ENCODE results near the gene CLN3. TPM values are rescaled to one million over a fixed set of nuclear protein-coding genes. Genes with fewer than 3 reads are reported as not detected.

Gene CLN3
- total RNA-seq, 6 donors from 2014 or later: 39.5 to 96.4 (median 56.2) TPM

- H3K4me3 ChIP-seq: no peak overlapping the region
- 72 to 79% methylated on average over 5 to 6 of the region's 6 CpGs for WGBS, 2 donors
- H3K4me1 ChIP-seq: peaks cover 0 to 12% (median 9%) of the 10 kb centered on the region in 4 donors
- DNase-seq (no peak), ATAC-seq (ENCODE audit: low FRiP score in 2 of 2) (no peak)
- H3K36me3 ChIP-seq: no peaks in the 10 kb centered on the region
- TF ChIP-seq POLR2A (IDR thresholded peaks at IDR 0.05): no peak
- no peak for TF ChIP-seq CTCF (IDR thresholded peaks at IDR 0.05)
- no peak for TF ChIP-seq EP300 (IDR thresholded peaks at IDR 0.05)
- no peak for TF ChIP-seq POLR2AphosphoS5 (IDR thresholded peaks at IDR 0.05)
- no peaks in the 10 kb centered on the region for H3K9me3 ChIP-seq
- H3K27me3 ChIP-seq: no peaks in the 10 kb centered on the region
- H3K27ac ChIP-seq: no peak overlapping the region
These were observed 32.9 kb upstream of the CLN3 start for GRCh38 chr16:28524681-28525171.

GRCh38 chr16:28522792-28523191 is 30.9 kb upstream of the CLN3 start:
- Histone ChIP-seq H3K27ac (no peak overlapping the region), H3K27me3 (no peaks in the 10 kb centered on the region), H3K4me1 (peaks cover 0 to 12% (median 9%) of the 10 kb centered on the region in 4 donors), H3K9me3 (no peaks in the 10 kb centered on the region), H3K36me3 (no peaks in the 10 kb centered on the region), H3K4me3 (no peak overlapping the region)
- TF ChIP-seq EP300 (IDR thresholded peaks at IDR 0.05) (no peak), POLR2A (IDR thresholded peaks at IDR 0.05) (no peak), POLR2AphosphoS5 (IDR thresholded peaks at IDR 0.05) (no peak), CTCF (IDR thresholded peaks at IDR 0.05) (no peak)
- ATAC-seq (ENCODE audit: low FRiP score in 2 of 2): no peak
- 78 to 84% methylated on average over 11 of the region's 11 CpGs for whole genome bisulfite sequencing, 2 donors
- no peak for DNase-seq

DNA sequence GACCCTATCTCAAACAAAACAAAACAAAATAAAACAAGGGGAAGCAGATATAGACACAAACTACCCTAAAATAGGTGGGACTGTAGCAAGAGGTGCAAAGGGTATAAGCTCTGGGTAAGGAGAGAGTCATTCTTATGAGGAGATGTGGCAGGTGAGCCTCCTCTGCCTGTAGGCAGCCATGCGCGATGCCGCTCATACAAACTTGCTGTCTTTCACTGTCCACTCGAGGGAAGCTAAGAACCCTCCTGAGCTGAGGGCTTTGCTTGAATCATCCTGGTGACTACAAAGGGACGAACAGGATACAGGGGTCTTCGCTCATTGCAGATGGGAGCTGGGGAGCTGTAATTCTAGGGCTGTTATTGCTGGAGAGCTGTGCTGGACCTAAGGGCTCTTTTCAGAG is 29.6 kb upstream of the CLN3 start:
- H3K36me3 ChIP-seq: no peaks in the 10 kb centered on the region
- H3K9me3 ChIP-seq: no peaks in the 10 kb centered on the region
- DNase-seq (no peak), ATAC-seq (ENCODE audit: low FRiP score in 2 of 2) (no peak)
- 87 to 89% methylated on average over 5 to 6 of the region's 6 CpGs for WGBS, 2 donors
- peaks cover 0 to 12% (median 9%) of the 10 kb centered on the region in 4 donors for H3K4me1 ChIP-seq
- H3K27ac ChIP-seq: no peak overlapping the region
- no peak for TF ChIP-seq POLR2AphosphoS5 (IDR thresholded peaks at IDR 0.05)
- TF ChIP-seq POLR2A (IDR thresholded peaks at IDR 0.05): no peak
- no peak for TF ChIP-seq CTCF (IDR thresholded peaks at IDR 0.05)
- TF ChIP-seq EP300 (IDR thresholded peaks at IDR 0.05): no peak
- H3K4me3 ChIP-seq: no peak overlapping the region
- no peaks in the 10 kb centered on the region for H3K27me3 ChIP-seq

DNA sequence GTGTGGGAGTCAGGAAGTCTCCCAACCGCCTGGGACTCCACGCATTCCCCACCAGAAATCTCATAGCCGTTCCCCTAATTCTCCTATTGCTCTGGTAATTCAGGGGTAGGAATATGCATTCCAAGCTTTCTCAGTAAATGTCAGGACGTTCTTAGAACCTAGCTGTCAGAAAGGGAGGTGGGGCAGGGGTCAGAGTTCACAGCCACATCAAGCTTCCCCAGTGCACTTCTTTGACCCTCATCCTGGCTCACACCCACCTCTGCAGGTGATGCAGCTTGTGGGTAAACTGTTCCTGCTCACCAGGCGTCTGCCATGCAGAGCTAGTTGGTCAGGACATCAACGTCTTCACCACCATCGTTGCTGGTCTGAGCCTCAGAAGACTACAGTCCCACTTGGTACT is 28.8 kb upstream of the CLN3 start:
- H3K9me3 ChIP-seq: no peaks in the 10 kb centered on the region
- no peak overlapping the region for H3K27ac ChIP-seq
- ATAC-seq (ENCODE audit: low FRiP score in 2 of 2): no peak
- DNase-seq: no peak
- 73 to 75% methylated on average over 7 of the region's 7 CpGs for WGBS, 2 donors
- no peaks in the 10 kb centered on the region for H3K27me3 ChIP-seq
- TF ChIP-seq EP300 (IDR thresholded peaks at IDR 0.05): no peak
- TF ChIP-seq CTCF (IDR thresholded peaks at IDR 0.05): no peak
- no peak for TF ChIP-seq POLR2A (IDR thresholded peaks at IDR 0.05)
- no peak for TF ChIP-seq POLR2AphosphoS5 (IDR thresholded peaks at IDR 0.05)
- H3K4me1 ChIP-seq: peaks cover 0 to 12% (median 9%) of the 10 kb centered on the region in 4 donors
- H3K4me3 ChIP-seq: no peak overlapping the region
- H3K36me3 ChIP-seq: no peaks in the 10 kb centered on the region

GRCh38 chr16:28514246-28514645 is 22.4 kb upstream of the CLN3 start:
- no peak for ATAC-seq (ENCODE audit: low FRiP score in 2 of 2)
- H3K27me3 ChIP-seq: no peaks in the 10 kb centered on the region
- 83 to 93% methylated on average over 1 to 3 of the region's 7 CpGs for WGBS, 2 donors
- H3K4me3 ChIP-seq: no peak overlapping the region
- H3K36me3 ChIP-seq: no peaks in the 10 kb centered on the region
- no peak for DNase-seq
- H3K9me3 ChIP-seq: no peaks in the 10 kb centered on the region
- no peak overlapping the region for H3K27ac ChIP-seq
- TF ChIP-seq POLR2A (IDR thresholded peaks at IDR 0.05): no peak
- TF ChIP-seq CTCF (IDR thresholded peaks at IDR 0.05): no peak
- TF ChIP-seq EP300 (IDR thresholded peaks at IDR 0.05): no peak
- H3K4me1 ChIP-seq: no peaks in the 10 kb centered on the region
